ENCODE measurements around the gene RASA3. TPM values are rescaled to one million over a fixed set of nuclear protein-coding genes. Genes with fewer than 3 reads are reported as not detected.

RASA3 gene
- total and polyA plus RNA-seq, 2 of the 8 experiments (the other 6 are each of a cell fraction or from before 2014, with no cell fraction given), result 7.5 to 21.9 TPM

GRCh38 chr13:114071410-114071809, 61.0 kb downstream of the RASA3 start (continued):
- TF ChIP-seq CHD7 (IDR thresholded peaks at IDR 0.05; ENCODE audit: insufficient replicate concordance, low read length) (no peak), RXRA (IDR thresholded peaks at IDR 0.05; ENCODE audit: insufficient read depth, low read depth, low read length) (no peak), ATF2 (IDR thresholded peaks at IDR 0.05; ENCODE audit: low read length) (no peak), RAD21 (IDR thresholded peaks at IDR 0.05 in 1 of 2, conservative IDR thresholded peaks at IDR 0.05 in 1 of 2; ENCODE audit: low read depth in 2 of 2, low read length in 2 of 2) (no peak), PHF8 (conservative IDR thresholded peaks at IDR 0.05; ENCODE audit: low read depth, low read length) (no peak), SUZ12 (IDR thresholded peaks at IDR 0.05; ENCODE audit: low read length) (no peak), ZNF274 (IDR thresholded peaks at IDR 0.05; ENCODE audit: borderline replicate concordance, extremely low read depth, low read length) (no peak)
